HEK293T (cell line): ENCODE results near the gene LTB4R.

ENCODE experiments used
- CTCF ChIA-PET: fragments of 350-600 bp; formaldehyde crosslinking; extraction: SDS; loops from one replicate; lab custom pipeline; 2021; ENCODE audit warnings: antibody characterized with exemption, inconsistent platforms; lab: Yijun Ruan, JAX
- POLR2A ChIA-PET: fragments of 350-600 bp; formaldehyde crosslinking; extraction: SDS; loops from one replicate; lab custom pipeline; 2020; ENCODE audit warnings: antibody characterized with exemption, inconsistent platforms; lab: Yijun Ruan, JAX
- DNase-seq: peaks from one replicate; pipeline ENCODE4 v3.0.0; 2012; ENCODE audit warnings: mixed read lengths; ENCODE audit errors: extremely low spot score
- ARNT ChIP-seq: fragments of 450-650 bp; IDR thresholded peaks from 2 replicates; pipeline ENCODE4 v1.6.1; 2017; ENCODE audit warnings: mild to moderate bottlenecking
- BHLHE40 ChIP-seq: fragments of 450-650 bp; IDR thresholded peaks from 2 replicates; pipeline ENCODE4 v1.6.1; 2016; ENCODE audit warnings: mild to moderate bottlenecking, moderate library complexity, borderline replicate concordance
- CTBP1 ChIP-seq: fragments of 450-650 bp; IDR thresholded peaks from 2 replicates; pipeline ENCODE4 v1.6.1; 2016; ENCODE audit warnings: borderline replicate concordance
- ELF4 ChIP-seq: fragments of 450-650 bp; IDR thresholded peaks from 2 replicates; pipeline ENCODE4 v1.6.1; 2017; ENCODE audit warnings: antibody characterized with exemption
- FOXA1 ChIP-seq: fragments of 450-650 bp; IDR thresholded peaks from 2 replicates; pipeline ENCODE4 v1.6.1; 2016; ENCODE audit warnings: mild to moderate bottlenecking
- FOXK2 ChIP-seq: fragments of 450-650 bp; IDR thresholded peaks from 2 replicates; pipeline ENCODE4 v1.6.1; 2016; ENCODE audit warnings: mild to moderate bottlenecking
- FOXM1 ChIP-seq: fragments of 450-650 bp; IDR thresholded peaks from 2 replicates; pipeline ENCODE4 v1.6.1; 2017; ENCODE audit warnings: mild to moderate bottlenecking, borderline replicate concordance
- HDGF ChIP-seq: fragments of 450-650 bp; IDR thresholded peaks from 2 replicates; pipeline ENCODE4 v1.6.1; 2017; ENCODE audit warnings: antibody characterized with exemption, borderline replicate concordance
- L3MBTL2 ChIP-seq: fragments of 450-650 bp; conservative IDR thresholded peaks from 2 replicates; pipeline ENCODE4 v1.6.1; 2016; ENCODE audit warnings: mild to moderate bottlenecking
- LEF1 ChIP-seq: fragments of 450-650 bp; IDR thresholded peaks from 2 replicates; pipeline ENCODE4 v1.6.1; 2017; ENCODE audit warnings: mild to moderate bottlenecking, borderline replicate concordance
- NFRKB ChIP-seq: fragments of 450-650 bp; IDR thresholded peaks from 2 replicates; pipeline ENCODE4 v1.6.1; 2016; ENCODE audit warnings: mild to moderate bottlenecking, moderate library complexity
- PKNOX1 ChIP-seq: fragments of 450-650 bp; IDR thresholded peaks from 2 replicates; pipeline ENCODE4 v1.6.1; 2016
- SP1 ChIP-seq: fragments of 450-650 bp; IDR thresholded peaks from 2 replicates; pipeline ENCODE4 v1.6.1; 2017
- SUZ12 ChIP-seq: fragments of 450-650 bp; IDR thresholded peaks from 2 replicates; pipeline ENCODE4 v1.6.1; 2016; ENCODE audit warnings: mild to moderate bottlenecking
- TARDBP ChIP-seq: fragments of 450-650 bp; IDR thresholded peaks from 2 replicates; pipeline ENCODE4 v1.6.1; 2016
- ZNF384 ChIP-seq: fragments of 450-650 bp; IDR thresholded peaks from 2 replicates; pipeline ENCODE4 v1.6.1; 2016

The LTB4R gene

GRCh38 chr14:24308342-24309124 lies 2.8 kb upstream of the LTB4R start:
- TF ChIP-seq FOXM1 (no peak), L3MBTL2 (no peak), CTBP1 (no peak), HDGF (no peak), ZNF384 (no peak), BHLHE40 (no peak), FOXK2 (no peak), PKNOX1 (no peak)
- POLR2A ChIA-PET, result interaction anchor here (1.1 to 3.5 kb wide), 7 partner anchors 9 to 133 kb away, joined by 3 to 36 read pairs (median 12); partner anchors contain the start of genes CBLN3, DHRS1, KHNYN and MDP1
- CTCF ChIA-PET, result interaction anchor here (0.6 to 4.2 kb wide), 27 partner anchors 9 to 200 kb away, joined by 3 to 51 read pairs (median 5); partner anchors contain the start of genes DHRS1, IPO4, IRF9 and KHNYN
- no peak for DNase-seq

- no peak for DNase-seq
- no peak for TF ChIP-seq SUZ12
- TF ChIP-seq ELF4, result no peak
- no peak for TF ChIP-seq PKNOX1
- no peak for TF ChIP-seq CTBP1
- TF ChIP-seq HDGF, result no peak
- TF ChIP-seq ZNF384, result no peak
- TF ChIP-seq FOXM1, result no peak
- TF ChIP-seq FOXA1, result no peak
- TF ChIP-seq FOXK2, result no peak
- TF ChIP-seq LEF1, result no peak
- TF ChIP-seq ARNT, result no peak
- no peak for TF ChIP-seq NFRKB
- no peak for TF ChIP-seq SP1
- no peak for TF ChIP-seq L3MBTL2
- no peak for TF ChIP-seq TARDBP
- ChIA-PET POLR2A (interaction anchor here (0.6 to 2.8 kb wide), 2 partner anchors 9 to 10 kb away, joined by 3 to 15 read pairs; partner anchors contain the start of genes DHRS1 and NOP9), CTCF (interaction anchor here (4.0 to 4.2 kb wide), 2 partner anchors 67 to 121 kb away, joined by 29 to 51 read pairs; partner anchors contain the start of genes KHNYN and TINF2)
These were observed 1.6 kb upstream of the LTB4R start, which contains the start of gene LTB4R2 for GRCh38 chr14:24309538-24310264. TSS of gene LTB4R2 (plus strand) at chr14:24310140. CDS start at chr14:24310665, 525 bp downstream.

- TF ChIP-seq FOXK2 (no peak), LEF1 (no peak), HDGF (no peak), FOXM1 (no peak), SP1 (no peak), ZNF384 (no peak), TARDBP (no peak), FOXA1 (no peak), PKNOX1 (no peak), SUZ12 (no peak), NFRKB (no peak), ELF4 (no peak), L3MBTL2 (no peak), CTBP1 (no peak), ARNT (no peak), BHLHE40 (no peak)
- POLR2A ChIA-PET, result interaction anchor here (0.6 to 2.8 kb wide), 2 partner anchors 9 to 11 kb away, joined by 3 to 15 read pairs; partner anchors contain the start of genes DHRS1 and NOP9
- CTCF ChIA-PET, result no interaction called here
- no peak for DNase-seq
These were observed 1.0 kb upstream of the LTB4R start for GRCh38 chr14:24310265-24310645.

- DNase-seq, result no peak
- TF ChIP-seq ARNT (no peak), HDGF (no peak), ELF4 (no peak)
- CTCF ChIA-PET, result no interaction called here
- POLR2A ChIA-PET, result interaction anchor here (1.0 kb wide), 1 partner anchor 69 kb away, joined by 3 read pairs; the partner anchor contains the start of gene TINF2
These were observed 724 bp downstream of the LTB4R start for GRCh38 chr14:24311837-24312615.

GRCh38 chr14:24312736-24313507 lies 1.6 kb downstream of the LTB4R start:
- ChIA-PET POLR2A (no interaction called here), CTCF (no interaction called here)
- DNase-seq, result no peak
- no peak for TF ChIP-seq SUZ12
- TF ChIP-seq TARDBP, result no peak
- TF ChIP-seq SP1, result no peak
- TF ChIP-seq FOXM1, result no peak
- TF ChIP-seq PKNOX1, result no peak
- TF ChIP-seq CTBP1, result no peak
- no peak for TF ChIP-seq HDGF
- TF ChIP-seq ELF4, result no peak
- no peak for TF ChIP-seq ZNF384
- TF ChIP-seq BHLHE40, result no peak
- no peak for TF ChIP-seq FOXA1
- no peak for TF ChIP-seq ARNT
- no peak for TF ChIP-seq NFRKB
- TF ChIP-seq LEF1, result no peak
- TF ChIP-seq FOXK2, result no peak
- TF ChIP-seq L3MBTL2, result no peak
